Psoas muscle (tissue), 8 donors: Measurements from ENCODE around the gene CUX1. TPM values are rescaled to one million over a fixed set of nuclear protein-coding genes. Genes with fewer than 3 reads are reported as not detected.
"Not testable (repeated sequence)": the region's sequence is repeated elsewhere in the genome, so short reads cannot be mapped to it uniquely, and the experiment has no call there.

Source experiments
- ATAC-seq, 4 donors: fragments of 200-7000 bp; cut with Tn5 transposase; one replicate each; pipeline ENCODE4 v1.9.1; 2020; ENCODE audit warnings: moderate library complexity in 3 of 4, mild to moderate bottlenecking in 2 of 4
- DNase-seq, 2 donors: peaks; one replicate each; pipeline ENCODE4 v3.0.0-alpha.2; 2020
- H3K27ac ChIP-seq: fragments of 200-600 bp; one replicate; pipeline ENCODE4 v1.8.0; 2022
- H3K27me3 ChIP-seq, 3 donors: fragments of 200-600 bp in 1 of 3; one replicate each; pipeline versions ENCODE4 v1.6.1 to v1.8.0; 2013 to 2022; ENCODE audit warnings: low read length in 2 of 3, mild to moderate bottlenecking in 2 of 3, moderate library complexity in 1 of 3; ENCODE audit not compliant: insufficient read depth in 3 of 3
- H3K36me3 ChIP-seq, 2 donors: fragments of 200-600 bp in 1 of 2; one replicate each; pipeline versions ENCODE4 v1.6.1 to v1.8.0; 2013 to 2022; ENCODE audit warnings: low read depth in 1 of 2, mild to moderate bottlenecking in 1 of 2, moderate library complexity in 1 of 2; ENCODE audit not compliant: insufficient read depth in 1 of 2
- H3K4me1 ChIP-seq: fragments of 200-600 bp; one replicate; pipeline ENCODE4 v1.8.0; 2022
- H3K4me3 ChIP-seq: fragments of 200-600 bp; one replicate; pipeline ENCODE4 v1.8.0; 2022; ENCODE audit warnings: mild to moderate bottlenecking
- H3K9me3 ChIP-seq: fragments of 200-600 bp; one replicate; pipeline ENCODE4 v1.8.0; 2022
- CTCF ChIP-seq: fragments of 200-600 bp; IDR thresholded peaks from one replicate; pipeline ENCODE4 v1.8.0; 2022; ENCODE audit warnings: antibody characterized with exemption
- WGBS, 3 donors: extraction: QIAGEN DNeasy Blood & Tissue Kit; methylation state at CpG; one replicate each; pipeline versions ENCODE4 v1.1.6 to v1.1.7; 2013; 5-methylcytosine and 5-hydroxymethylcytosine counted together
- intact Hi-C, 2 donors: fragments of 100-400 bp; cut with DNase I; formaldehyde crosslinking; loops; one replicate each; pipeline versions ENCODE4 v1.11.0 to v1.14.2; 2022
- polyA plus RNA-seq, 3 donors: library from polyadenylated mRNA; stranded (reverse); fragments of 200-250 nt; gene quantifications; one replicate each; pipeline ENCODE4 v1.2.3, GENCODE V29; 2013
- total RNA-seq, 4 donors: library from RNA; stranded (reverse); fragmentation: NEBNext Ultra II Directional in 2 of 4; extraction: Animal tissue kit (Norgen Biotek cat#: 25700) in 2 of 4; gene quantifications; one replicate each; pipeline versions ENCODE4 v1.2.1 to v1.2.4, GENCODE V29; 2021 to 2023
- donor health status: healthy with polysubstance abuse.
- donor health status: DM: no; HTN: no; CAD: no; lungs with moderate emphysema.
- donor health status: Bipolar disorder and iron deficiency.
- donor health status: healthy.
- donor health status: DM: yes; HTN: yes; CAD: no.
- donor health status: DM: no; HTN: no; CAD: no.
- donor health status: DM: no; HTN: no; CAD: no.
- donor health status: DM: yes; HTN: yes; CAD: no.

CUX1 gene
- total and polyA plus RNA-seq, 7 donors: 12.5 to 95.6 (median 72.4) TPM

GRCh38 chr7:102320601-102321350 lies 503.4 kb downstream of the CUX1 start:
- no peak for TF ChIP-seq CTCF
- WGBS, 3 donors: 79 to 88% (median 87%) methylated on average over 30 to 37 of the region's 37 CpGs
- Histone ChIP-seq H3K27me3 (no peaks in the 10 kb centered on the region), H3K4me1 (no peaks in the 10 kb centered on the region), H3K27ac (no peak overlapping the region), H3K36me3 (peaks cover 0 to 30% of the 10 kb centered on the region in 2 donors), H3K4me3 (no peak overlapping the region), H3K9me3 (no peaks in the 10 kb centered on the region)
- DNase-seq (no peak), ATAC-seq (no peak)
- intact Hi-C loops: no loop called here

GRCh38 chr7:102321351-102322201 lies 504.1 kb downstream of the CUX1 start:
- H3K9me3 ChIP-seq: no peaks in the 10 kb centered on the region
- no peak for TF ChIP-seq CTCF
- intact Hi-C loops: no loop called here
- no peak for DNase-seq
- no peak overlapping the region for H3K4me3 ChIP-seq
- no peak for ATAC-seq
- WGBS, 3 donors: 58 to 62% (median 61%) methylated on average over 47 to 73 of the region's 73 CpGs
- H3K4me1 ChIP-seq: no peaks in the 10 kb centered on the region
- H3K27me3 ChIP-seq: no peaks in the 10 kb centered on the region
- H3K27ac ChIP-seq: no peak overlapping the region
- H3K36me3 ChIP-seq: peaks cover 0 to 30% of the 10 kb centered on the region in 2 donors

GRCh38 chr7:102322202-102322715 lies 504.8 kb downstream of the CUX1 start:
- H3K9me3 ChIP-seq: no peaks in the 10 kb centered on the region
- DNase-seq (no peak), ATAC-seq (peak in 2 of 4 donors; percentile 15 to 24)
- no peak overlapping the region for H3K27ac ChIP-seq
- peaks cover 0 to 28% of the 10 kb centered on the region in 2 donors for H3K36me3 ChIP-seq
- H3K4me3 ChIP-seq: no peak overlapping the region
- no peaks in the 10 kb centered on the region for H3K27me3 ChIP-seq
- no peak for TF ChIP-seq CTCF
- 69 to 76% (median 73%) methylated on average over 4 to 8 of the region's 8 CpGs for WGBS, 3 donors
- intact Hi-C loops: no loop called here
- H3K4me1 ChIP-seq: no peaks in the 10 kb centered on the region

- no peak for DNase-seq
- no peak overlapping the region for H3K27ac ChIP-seq
- intact Hi-C loops: no loop called here
- WGBS, 3 donors: 82 to 89% (median 83%) methylated on average over 5 of the region's 5 CpGs
- H3K9me3 ChIP-seq: no peaks in the 10 kb centered on the region
- peaks cover 0 to 19% of the 10 kb centered on the region in 2 donors for H3K36me3 ChIP-seq
- no peak overlapping the region for H3K4me3 ChIP-seq
- no peak for TF ChIP-seq CTCF
- no peaks in the 10 kb centered on the region for H3K4me1 ChIP-seq
- no peak for ATAC-seq
- H3K27me3 ChIP-seq: no peaks in the 10 kb centered on the region
Observed at GRCh38 chr7:102323914-102324195, 506.4 kb downstream of the CUX1 start.

GRCh38 chr7:102325106-102325505 lies 507.7 kb downstream of the CUX1 start:
- DNase-seq, H3K4me1 ChIP-seq, H3K9me3 ChIP-seq, H3K27me3 ChIP-seq, ATAC-seq, H3K4me3 ChIP-seq, H3K36me3 ChIP-seq, intact Hi-C loops, H3K27ac ChIP-seq: not testable (repeated sequence)
- WGBS, 3 donors: 91 to 95% (median 92%) methylated on average over 11 of the region's 11 CpGs
